CD1c-positive myeloid dendritic cell (primary cell): ENCODE results near the gene IMPDH2.
A peak's percentile ranks its signal among the peaks of the same experiment; 100 is the strongest.

Experiments
- DNase-seq: peaks from one replicate; pipeline ENCODE4 v3.0.0-alpha.2; 2016; ENCODE audit errors: extremely low spot score

IMPDH2 gene

GRCh38 chr3:49028673-49029562 is at the start of gene IMPDH2:
IMPDH2 (minus strand) TSS chr3:49029398; CDS start chr3:49029350, 48 bp downstream.
- DNase-seq: peak; percentile 99

DNA sequence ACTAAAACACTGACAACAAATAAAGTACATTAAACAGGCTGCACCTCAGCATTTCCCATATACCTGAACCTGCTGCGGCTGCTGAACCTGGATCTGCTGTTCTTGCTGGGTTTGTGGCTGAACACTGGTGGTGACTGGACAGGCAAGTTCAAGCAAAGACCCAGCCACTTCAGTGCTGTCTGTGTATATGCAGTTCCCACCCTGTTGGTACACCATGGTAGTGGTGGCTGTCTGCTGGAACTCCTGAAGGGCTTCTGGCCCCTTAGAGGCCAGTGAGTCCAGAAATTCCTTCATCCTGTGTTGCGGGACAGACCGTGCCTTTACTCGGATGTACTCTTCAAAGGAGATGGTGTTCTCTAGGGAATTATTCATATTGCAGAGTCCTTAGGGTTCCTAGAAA is 47.4 kb upstream of the IMPDH2 start:
- DNase-seq: no peak

DNA sequence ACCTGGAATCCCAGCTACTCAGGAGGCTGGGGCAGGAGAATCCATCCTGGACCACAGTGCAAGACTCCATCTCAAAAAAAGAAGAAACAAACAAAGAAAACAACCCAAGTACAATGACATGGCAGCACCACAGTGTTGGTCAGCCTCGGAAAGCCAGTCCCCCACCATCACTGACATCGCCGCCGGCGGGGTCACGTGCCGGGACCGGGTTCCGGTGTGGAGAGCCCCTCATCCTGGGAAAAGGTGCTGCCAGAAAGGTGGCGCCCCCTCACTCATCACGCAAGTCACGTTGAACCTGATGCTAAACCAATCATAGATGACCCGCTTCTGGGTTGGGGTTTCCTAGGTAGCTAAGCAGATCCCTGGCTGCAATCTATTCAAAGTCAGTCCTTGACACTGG is 46.9 kb upstream of the IMPDH2 start:
- no peak for DNase-seq

- DNase-seq: no peak
Measured at GRCh38 chr3:49058011-49058410, 28.8 kb upstream of the IMPDH2 start.

GRCh38 chr3:49057268-49057667 is 28.1 kb upstream of the IMPDH2 start:
- DNase-seq: no peak

DNA sequence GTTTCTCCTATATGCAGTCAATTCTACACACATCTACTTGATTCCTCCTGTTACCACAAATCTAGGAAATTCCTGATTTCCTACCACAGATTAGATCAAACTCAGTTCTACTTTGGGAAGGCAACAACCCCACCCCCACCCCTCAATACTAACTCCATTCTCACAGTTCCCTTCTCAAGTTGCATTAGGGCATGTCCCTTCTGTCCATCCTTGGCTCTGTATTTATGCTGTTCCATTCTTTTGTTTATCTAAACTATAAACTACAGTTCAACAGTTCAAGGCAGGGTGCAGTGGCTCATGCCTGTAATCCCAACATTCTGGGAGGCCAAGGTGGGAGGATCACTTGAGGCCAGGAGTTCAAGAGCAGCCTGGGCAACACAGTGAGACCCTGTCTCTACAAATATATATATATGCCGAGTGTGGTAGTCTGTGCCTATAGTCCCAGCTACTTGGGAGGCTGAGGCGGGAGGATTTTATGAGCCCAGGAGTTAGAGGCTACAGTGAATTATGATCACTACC is 25.2 kb upstream of the IMPDH2 start:
- no peak for DNase-seq

DNA sequence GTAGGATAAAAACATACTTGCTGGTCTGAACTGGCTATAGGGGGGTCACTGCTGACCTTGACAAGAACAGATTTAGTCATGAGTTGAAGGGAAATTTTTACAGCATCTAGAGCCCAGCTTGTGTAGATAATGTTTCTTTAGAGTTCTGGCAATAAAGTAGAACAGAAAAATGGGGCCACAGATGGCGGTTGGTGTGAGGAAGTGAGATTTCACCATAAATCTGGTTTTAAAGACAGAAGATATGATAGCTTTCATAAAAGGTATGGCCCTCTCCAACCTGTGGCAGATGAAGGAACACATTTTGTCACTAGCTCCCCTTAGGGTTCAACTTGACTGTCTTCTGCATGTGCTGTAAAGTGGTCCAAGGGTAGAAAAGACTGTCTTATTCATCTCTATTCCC is 24.3 kb upstream of the IMPDH2 start:
- DNase-seq: no peak

DNA sequence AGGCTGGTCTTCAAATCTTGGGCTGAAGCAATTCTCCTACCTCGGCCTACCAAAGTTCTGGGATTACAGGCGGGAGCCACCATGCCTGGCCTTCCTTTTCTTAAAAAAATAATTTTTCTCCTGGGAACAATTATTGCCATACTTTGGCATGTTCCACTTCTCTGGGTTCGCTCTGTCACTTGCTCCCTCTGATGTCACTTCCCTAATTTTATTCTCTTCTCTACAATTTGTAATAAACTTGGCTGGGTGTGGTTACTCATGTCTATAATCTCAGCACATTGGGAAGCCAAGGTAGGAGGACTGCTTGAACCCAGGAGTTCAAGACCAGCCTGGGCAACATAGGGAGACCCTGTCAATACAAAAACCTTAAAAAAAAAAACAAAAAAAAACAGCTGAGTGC is 6.1 kb upstream of the IMPDH2 start:
- DNase-seq: peak; percentile 58

DNA sequence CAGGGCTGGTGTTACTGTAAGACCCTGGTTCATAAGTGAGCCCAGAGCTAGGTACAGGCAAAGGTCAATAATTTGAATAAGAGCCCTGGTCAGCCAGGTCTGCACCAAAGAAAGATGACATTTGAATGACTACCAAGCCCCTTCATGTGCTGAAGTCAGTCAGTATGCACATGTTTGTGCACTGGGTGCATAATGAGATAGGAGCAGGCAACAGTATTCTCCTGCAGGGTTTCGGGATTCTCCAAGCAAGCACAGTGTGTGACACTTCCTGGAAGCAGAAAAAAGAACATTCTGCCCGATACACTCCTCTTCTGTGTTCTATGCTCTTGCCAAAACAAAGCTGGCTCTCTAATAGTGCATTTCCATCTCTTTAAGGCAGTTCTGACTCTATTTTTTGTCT is 5.5 kb upstream of the IMPDH2 start:
- no peak for DNase-seq

DNA sequence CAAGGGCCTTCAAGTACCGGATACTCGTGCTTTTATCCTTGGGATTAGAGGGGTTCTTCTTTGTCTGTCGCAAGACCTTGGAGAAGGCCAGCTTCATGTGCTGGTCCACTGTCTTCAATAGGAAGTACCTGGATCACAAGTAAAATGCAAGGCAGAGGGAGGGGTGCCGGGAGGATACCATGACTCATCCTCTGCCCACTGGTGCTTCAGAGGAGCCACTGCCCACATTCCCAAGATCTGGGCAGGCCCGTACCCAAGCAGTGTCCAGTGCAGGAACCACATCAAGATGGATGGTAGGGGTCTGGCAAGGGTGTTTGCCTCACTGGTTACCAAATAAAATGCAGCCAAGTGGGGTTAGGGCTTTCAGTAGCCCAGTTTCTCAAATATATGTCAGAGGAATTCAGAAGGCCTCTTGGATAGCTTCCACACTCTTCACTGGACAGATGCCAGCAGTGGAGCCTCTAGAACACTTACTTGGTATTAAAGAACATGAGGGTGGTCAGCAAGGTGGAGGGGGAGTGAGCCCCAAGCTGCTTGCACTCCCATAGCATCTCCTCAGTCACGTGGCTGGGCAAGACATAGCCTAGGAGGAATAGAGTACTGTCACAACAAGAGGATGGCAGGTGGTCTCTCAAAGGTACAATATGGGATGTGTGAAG is 3.6 kb upstream of the IMPDH2 start:
- no peak for DNase-seq

GRCh38 chr3:49030321-49030720 is 1.1 kb upstream of the IMPDH2 start:
- no peak for DNase-seq

- no peak for DNase-seq
Measured at GRCh38 chr3:49029563-49029884, 326 bp upstream of the IMPDH2 start.

DNA sequence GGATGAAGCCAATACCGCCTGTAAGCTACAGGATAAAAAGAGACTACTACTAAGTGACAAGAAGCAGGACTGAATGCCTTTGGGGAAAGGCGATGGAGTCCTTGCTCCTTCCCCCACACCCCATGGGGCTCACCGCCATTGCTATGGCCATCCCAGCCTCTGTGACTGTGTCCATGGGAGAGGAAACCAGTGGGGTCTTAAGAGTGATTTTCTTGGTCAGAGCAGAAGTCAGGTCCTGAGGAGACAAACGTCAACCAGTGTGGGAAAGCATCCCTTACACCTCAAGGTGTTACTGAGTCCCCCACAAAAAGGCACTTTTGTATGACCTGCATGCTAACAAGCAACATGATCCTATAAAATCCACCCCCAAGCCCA is 913 bp downstream of the IMPDH2 start:
- DNase-seq: no peak

DNA sequence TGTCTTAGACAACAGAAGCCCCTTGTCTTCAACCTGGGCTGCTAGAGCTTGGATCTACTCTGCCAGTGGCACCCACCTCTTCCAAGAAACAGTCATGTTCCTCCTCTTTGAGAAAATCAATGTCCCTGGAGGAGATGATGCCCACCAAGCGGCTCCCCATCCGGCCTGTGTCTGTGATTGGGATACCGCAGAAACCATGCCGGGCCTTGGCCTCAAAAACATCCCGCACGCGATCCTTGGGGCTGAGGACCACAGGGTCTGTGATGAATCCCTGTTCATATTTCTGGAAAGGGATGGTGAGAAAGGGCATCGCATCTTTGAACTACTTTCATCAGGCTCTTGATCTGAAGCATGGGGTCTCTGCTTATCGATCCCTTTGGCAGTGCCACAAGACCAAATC is 1.6 kb downstream of the IMPDH2 start:
- DNase-seq: no peak

DNA sequence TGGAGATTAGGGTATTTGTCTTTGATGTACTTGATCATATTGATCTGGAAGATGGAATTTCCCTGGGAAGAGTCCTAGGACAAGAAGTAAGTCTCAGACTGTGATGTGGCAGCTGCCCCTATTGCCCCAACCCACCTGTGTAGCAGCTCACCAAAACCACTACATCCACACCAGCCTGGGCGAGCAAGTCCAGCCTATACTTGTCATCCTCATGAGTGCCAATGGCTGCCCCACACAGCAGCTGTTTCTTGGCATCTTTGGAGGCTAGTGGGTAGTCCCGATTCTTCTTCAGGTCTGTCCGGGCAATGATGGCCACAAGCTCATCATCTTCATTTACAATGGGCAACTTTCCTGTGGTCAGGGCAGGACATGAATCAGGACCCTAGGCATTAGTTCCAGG is 2.7 kb downstream of the IMPDH2 start:
- no peak for DNase-seq

DNA sequence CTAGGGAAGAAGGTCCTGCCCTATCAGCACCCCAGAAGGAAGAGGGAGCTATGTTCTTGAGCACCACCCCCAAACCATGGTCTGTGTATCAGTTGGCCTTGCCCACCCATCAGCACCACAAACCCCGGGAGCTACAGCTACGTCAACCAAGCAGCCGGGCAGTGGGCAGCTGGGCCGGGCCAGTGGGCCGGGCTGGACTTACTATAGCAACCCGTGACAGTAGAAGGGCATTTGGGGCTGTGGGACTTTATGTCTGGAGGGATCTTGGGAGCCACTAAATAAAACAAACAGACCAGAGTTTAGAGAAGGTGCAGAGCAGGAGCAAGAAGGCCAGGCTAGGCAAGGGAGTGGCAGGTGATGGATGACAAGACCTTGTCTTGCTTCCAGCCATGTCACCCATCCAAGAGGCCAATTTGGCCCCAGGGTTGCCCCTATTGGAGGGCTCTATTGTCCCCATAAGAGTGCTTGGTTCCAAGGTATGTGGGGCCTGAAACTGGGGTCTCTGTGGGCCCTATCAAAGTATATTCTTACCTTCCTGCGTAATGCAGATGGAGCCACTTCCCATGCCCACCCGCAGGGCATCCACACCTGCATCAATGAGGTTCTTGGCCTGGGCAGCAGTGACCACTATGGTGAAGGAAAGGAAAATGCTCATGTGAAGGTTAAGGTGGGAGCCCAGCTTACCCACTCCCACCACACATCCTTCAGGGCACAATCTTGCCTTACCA is 3.2 kb downstream of the IMPDH2 start:
- no peak for DNase-seq

- no peak for DNase-seq
Measured at GRCh38 chr3:49025005-49025792, 4.0 kb downstream of the IMPDH2 start.

- DNase-seq: no peak
Measured at GRCh38 chr3:49024449-49024848, 4.7 kb downstream of the IMPDH2 start.

- DNase-seq: no peak
Measured at GRCh38 chr3:49023775-49024174, 5.4 kb downstream of the IMPDH2 start.

GRCh38 chr3:49022688-49023171 is 6.5 kb downstream of the IMPDH2 start:
- DNase-seq: no peak

DNA sequence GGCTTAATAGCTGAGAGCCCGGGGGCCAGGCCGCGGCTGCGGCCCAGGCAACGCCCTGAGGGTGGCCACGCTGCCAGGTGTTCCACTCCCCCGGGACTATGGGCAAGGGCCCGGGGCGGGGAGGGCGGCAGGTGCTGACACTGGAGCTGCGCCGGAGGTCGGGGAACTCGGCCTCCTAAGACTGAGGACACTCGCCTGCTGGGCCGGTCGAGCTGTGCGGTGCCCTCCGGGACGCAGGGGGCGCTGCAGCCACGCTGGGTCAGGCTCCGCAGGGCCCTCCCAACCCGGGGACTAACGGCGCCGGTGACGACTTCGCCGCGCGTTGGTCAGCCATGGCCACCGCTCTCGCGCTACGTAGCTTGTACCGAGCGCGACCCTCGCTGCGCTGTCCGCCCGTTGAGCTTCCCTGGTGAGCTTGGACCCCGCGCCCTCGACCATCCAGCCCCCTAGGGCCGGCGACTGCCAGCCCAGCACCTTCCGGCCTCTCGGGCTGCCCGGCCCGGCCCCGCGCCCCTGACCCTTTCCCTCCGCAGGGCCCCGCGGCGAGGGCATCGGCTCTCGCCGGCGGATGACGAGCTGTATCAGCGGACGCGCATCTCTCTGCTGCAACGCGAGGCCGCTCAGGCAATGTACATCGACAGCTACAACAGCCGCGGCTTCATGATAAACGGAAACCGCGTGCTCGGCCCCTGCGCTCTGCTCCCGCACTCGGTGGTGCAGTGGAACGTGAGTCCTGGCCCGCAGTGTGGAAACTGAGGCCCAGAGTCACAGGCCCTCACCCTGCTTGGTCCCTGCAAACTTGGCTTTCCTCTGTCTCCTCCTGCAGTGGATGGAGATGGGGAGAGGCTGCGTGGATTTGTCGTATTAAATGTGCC is 7.1 kb downstream of the IMPDH2 start, which contains the start of gene NDUFAF3:
Gene NDUFAF3 (plus strand): TSS at position 309 of the 875 bp plus-strand sequence. CDS start 24 bp downstream, at position 333.
- peak; percentile 96 for DNase-seq
